H9 (cell line): ENCODE data around the gene FITM2. TPM values are rescaled to one million over a fixed set of nuclear protein-coding genes. Genes with fewer than 3 reads are reported as not detected.

Source experiments
- DNase-seq: peaks from one replicate; pipeline ENCODE4 v3.0.0-alpha.2; 2017
- H2AFZ ChIP-seq: one replicate; pipeline ENCODE4 v1.6.1; 2013; ENCODE audit warnings: mild to moderate bottlenecking, low read length, control low read depth, moderate library complexity
- H2AK5ac ChIP-seq: 2 replicates; pipeline ENCODE4 v1.6.1; 2013; ENCODE audit warnings: low read length, control low read depth, mixed read lengths; ENCODE audit not compliant: insufficient read length
- H2BK120ac ChIP-seq: one replicate; pipeline ENCODE4 v1.6.1; 2013; ENCODE audit warnings: low read depth, mild to moderate bottlenecking, low read length, control low read depth, inconsistent platforms; ENCODE audit not compliant: poor library complexity, severe bottlenecking
- H2BK12ac ChIP-seq: 2 replicates; pipeline ENCODE4 v1.6.1; 2013; ENCODE audit warnings: low read length, control low read depth, mixed read lengths, low read depth; ENCODE audit not compliant: insufficient read length
- H2BK15ac ChIP-seq: 2 replicates; pipeline ENCODE4 v1.6.1; 2013; ENCODE audit warnings: low read depth, low read length, control low read depth
- H2BK20ac ChIP-seq: one replicate; pipeline ENCODE4 v1.6.1; 2013; ENCODE audit warnings: low read depth, mild to moderate bottlenecking, low read length, control low read depth, inconsistent platforms; ENCODE audit not compliant: poor library complexity, severe bottlenecking
- H2BK5ac ChIP-seq: 2 replicates; pipeline ENCODE4 v1.6.1; 2013; ENCODE audit warnings: low read length, control low read depth, mixed read lengths; ENCODE audit not compliant: insufficient read length
- H3K14ac ChIP-seq: 2 replicates; pipeline ENCODE4 v1.6.1; 2013; ENCODE audit warnings: low read length, control low read depth; ENCODE audit not compliant: insufficient read depth
- H3K18ac ChIP-seq: 2 replicates; pipeline ENCODE4 v1.6.1; 2013; ENCODE audit warnings: low read depth, mild to moderate bottlenecking, mixed read lengths, low read length, control low read depth; ENCODE audit not compliant: insufficient read length
- H3K23ac ChIP-seq: 2 replicates; pipeline ENCODE4 v1.6.1; 2013; ENCODE audit warnings: low read length, control low read depth, mixed read lengths, low read depth; ENCODE audit not compliant: insufficient read length
- H3K23me2 ChIP-seq: 2 replicates; pipeline ENCODE4 v1.6.1; 2013; ENCODE audit warnings: low read depth, mild to moderate bottlenecking, mixed read lengths, low read length, control low read depth; ENCODE audit not compliant: insufficient read length, poor library complexity, severe bottlenecking
- H3K27ac ChIP-seq: 2 replicates; pipeline ENCODE4 v1.5.1; 2013; ENCODE audit warnings: low read length, control low read depth, mixed read lengths, low read depth; ENCODE audit not compliant: insufficient read length
- H3K27me3 ChIP-seq: 2 replicates; pipeline ENCODE4 v1.6.1; 2013; ENCODE audit warnings: low read length, control low read depth, inconsistent platforms; ENCODE audit not compliant: insufficient read depth
- H3K4ac ChIP-seq: 2 replicates; pipeline ENCODE4 v1.6.1; 2013; ENCODE audit warnings: low read depth, mild to moderate bottlenecking, control low read depth, inconsistent platforms, low read length, moderate library complexity
- H3K4me1 ChIP-seq: 2 replicates; pipeline ENCODE4 v1.6.1; 2013; ENCODE audit warnings: low read length, control low read depth, inconsistent platforms; ENCODE audit not compliant: insufficient read depth
- H3K4me2 ChIP-seq: 2 replicates; pipeline ENCODE4 v1.6.1; 2013; ENCODE audit warnings: low read length, control low read depth, mixed read lengths; ENCODE audit not compliant: insufficient read length, insufficient read depth
- H3K56ac ChIP-seq: 2 replicates; pipeline ENCODE4 v1.6.1; 2013; ENCODE audit warnings: low read depth, mild to moderate bottlenecking, mixed read lengths, low read length, control low read depth; ENCODE audit not compliant: insufficient read length
- H3K79me1 ChIP-seq: 2 replicates; pipeline ENCODE4 v1.6.1; 2013; ENCODE audit warnings: low read depth, mild to moderate bottlenecking, moderate library complexity, low read length, control low read depth, inconsistent platforms; ENCODE audit not compliant: insufficient read depth, poor library complexity, severe bottlenecking
- H3K79me2 ChIP-seq: 2 replicates; pipeline ENCODE4 v1.6.1; 2013; ENCODE audit warnings: low read length, control low read depth, inconsistent platforms; ENCODE audit not compliant: insufficient read depth
- H3K9ac ChIP-seq: 2 replicates; pipeline ENCODE4 v1.6.1; 2013; ENCODE audit warnings: low read length, control low read depth, mixed read lengths; ENCODE audit not compliant: insufficient read length; ENCODE audit errors: extremely low read depth
- H3K9me3 ChIP-seq: one replicate; pipeline ENCODE4 v1.6.1; 2013; ENCODE audit warnings: low read depth, low read length, inconsistent platforms; ENCODE audit not compliant: control insufficient read depth
- H3T11ph ChIP-seq: one replicate; pipeline ENCODE4 v1.6.1; 2013; ENCODE audit warnings: mild to moderate bottlenecking, low read length, control low read depth, inconsistent platforms
- H4K20me1 ChIP-seq: one replicate; pipeline ENCODE4 v1.6.1; 2013; ENCODE audit not compliant: control insufficient read depth, insufficient read length, insufficient read depth
- H4K5ac ChIP-seq: 2 replicates; pipeline ENCODE4 v1.6.1; 2013; ENCODE audit warnings: low read depth, mild to moderate bottlenecking, mixed read lengths, low read length, control low read depth; ENCODE audit not compliant: insufficient read length
- H4K8ac ChIP-seq: replicated peaks from 2 replicates; pipeline ENCODE4 v1.6.1; 2013; ENCODE audit warnings: low read length, control low read depth, mixed read lengths, low read depth; ENCODE audit not compliant: insufficient read length
- H4K91ac ChIP-seq: 2 replicates; pipeline ENCODE4 v1.6.1; 2013; ENCODE audit warnings: low read depth, mild to moderate bottlenecking, moderate library complexity, mixed read lengths, low read length, control low read depth; ENCODE audit not compliant: insufficient read length
- H3K27ac Mint-ChIP-seq, 3 experiments: 2 replicates in 2 of 3; 3 replicates in 1 of 3; pipeline ENCODE4 v1.8.0; 2020 to 2021; ENCODE audit warnings: mixed read lengths in 3 of 3, mild to moderate bottlenecking in 1 of 3, moderate library complexity in 1 of 3
- H3K27me3 Mint-ChIP-seq: 2 replicates; pipeline ENCODE4 v1.8.0; 2021; ENCODE audit warnings: low read depth, mild to moderate bottlenecking, moderate library complexity, mixed read lengths
- H3K36me3 Mint-ChIP-seq, 3 experiments: 2 replicates in 2 of 3; 3 replicates in 1 of 3; pipeline ENCODE4 v1.8.0; 2020 to 2021; ENCODE audit warnings: low read depth in 3 of 3, mixed read lengths in 3 of 3; ENCODE audit not compliant: insufficient read depth in 1 of 3
- H3K4me1 Mint-ChIP-seq, 2 experiments: 2 replicates each; pipeline ENCODE4 v1.8.0; 2020; ENCODE audit warnings: mixed read lengths in 2 of 2
- H3K4me3 Mint-ChIP-seq, 2 experiments: 2 replicates in 1 of 2; 3 replicates in 1 of 2; pipeline ENCODE4 v1.8.0; 2020 to 2021; ENCODE audit warnings: mild to moderate bottlenecking in 2 of 2, mixed read lengths in 2 of 2, moderate library complexity in 1 of 2
- H3K9me3 Mint-ChIP-seq, 2 experiments: 2 replicates in 1 of 2; 3 replicates in 1 of 2; pipeline ENCODE4 v1.8.0; 2020; ENCODE audit warnings: mild to moderate bottlenecking in 2 of 2, mixed read lengths in 2 of 2, moderate library complexity in 1 of 2
- WGBS: extraction: QIAGEN DNeasy Blood & Tissue Kit; methylation state at CpG from one replicate; pipeline ENCODE4 v1.1.7; 2013; ENCODE audit warnings: missing lambda C conversion rate, low lambda C conversion rate, mixed read lengths; ENCODE audit not compliant: insufficient read length; ENCODE audit errors: extremely low coverage; 5-methylcytosine and 5-hydroxymethylcytosine counted together
- total RNA-seq: library from RNA; stranded (reverse); gene quantifications from 2 replicates; pipeline ENCODE4 v1.2.1, GENCODE V29; 2021
- TF ChIP-seq, protein P1 (sequence below): fragments of 200-600 bp; sonication (generic); conservative IDR thresholded peaks from 3 replicates; pipeline ENCODE4 v1.8.0; 2021; ENCODE audit warnings: antibody characterized with exemption, mild to moderate bottlenecking

Gene FITM2
- total RNA-seq, 1 experiment from 2014 or later, result 1.7 TPM

DNA sequence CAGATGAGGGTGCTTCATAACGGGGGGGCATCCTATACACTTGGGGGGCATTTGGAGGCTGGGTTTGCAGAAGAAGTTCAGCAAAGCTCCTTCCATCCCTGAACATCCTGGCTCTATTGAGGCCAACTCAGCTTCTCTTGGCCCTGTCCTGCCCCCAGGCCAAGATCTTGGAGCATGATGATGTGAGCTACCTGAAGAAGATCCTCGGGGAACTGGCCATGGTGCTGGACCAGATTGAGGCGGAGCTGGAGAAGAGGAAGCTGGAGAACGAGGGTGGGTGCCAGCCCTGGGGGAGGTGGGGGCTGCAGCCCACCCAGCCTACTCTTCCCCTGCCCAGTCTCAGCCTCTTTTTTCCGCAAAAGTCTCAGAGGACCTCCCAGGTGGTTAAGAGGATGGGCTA lies 46.7 kb downstream of the FITM2 start:
- H3K23me2 ChIP-seq, result no peaks in the 10 kb centered on the region
- H3K14ac ChIP-seq, result no peak overlapping the region
- no peaks in the 10 kb centered on the region for H3K9me3 ChIP-seq
- no peak overlapping the region for H3K4me2 ChIP-seq
- no peak overlapping the region for H2BK120ac ChIP-seq
- TF ChIP-seq, protein P1, sequence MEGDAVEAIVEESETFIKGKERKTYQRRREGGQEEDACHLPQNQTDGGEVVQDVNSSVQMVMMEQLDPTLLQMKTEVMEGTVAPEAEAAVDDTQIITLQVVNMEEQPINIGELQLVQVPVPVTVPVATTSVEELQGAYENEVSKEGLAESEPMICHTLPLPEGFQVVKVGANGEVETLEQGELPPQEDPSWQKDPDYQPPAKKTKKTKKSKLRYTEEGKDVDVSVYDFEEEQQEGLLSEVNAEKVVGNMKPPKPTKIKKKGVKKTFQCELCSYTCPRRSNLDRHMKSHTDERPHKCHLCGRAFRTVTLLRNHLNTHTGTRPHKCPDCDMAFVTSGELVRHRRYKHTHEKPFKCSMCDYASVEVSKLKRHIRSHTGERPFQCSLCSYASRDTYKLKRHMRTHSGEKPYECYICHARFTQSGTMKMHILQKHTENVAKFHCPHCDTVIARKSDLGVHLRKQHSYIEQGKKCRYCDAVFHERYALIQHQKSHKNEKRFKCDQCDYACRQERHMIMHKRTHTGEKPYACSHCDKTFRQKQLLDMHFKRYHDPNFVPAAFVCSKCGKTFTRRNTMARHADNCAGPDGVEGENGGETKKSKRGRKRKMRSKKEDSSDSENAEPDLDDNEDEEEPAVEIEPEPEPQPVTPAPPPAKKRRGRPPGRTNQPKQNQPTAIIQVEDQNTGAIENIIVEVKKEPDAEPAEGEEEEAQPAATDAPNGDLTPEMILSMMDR, result no peak
- H3K4ac ChIP-seq, result no peak overlapping the region
- H3K27ac ChIP-seq, result no peak overlapping the region
- H3K9ac ChIP-seq, result no peak overlapping the region
- H3K18ac ChIP-seq, result no peak overlapping the region
- no peak overlapping the region for H4K5ac ChIP-seq
- Mint-ChIP-seq H3K27ac (no peak overlapping the region), H3K36me3 (peaks cover 2 to 4% (median 2%) of the 10 kb centered on the region in 3 experiments; a peak in 3 of 7 replicates), H3K4me1 (no peaks in the 10 kb centered on the region), H3K4me3 (no peak overlapping the region), H3K27me3 (peaks cover 1% of the 10 kb centered on the region), H3K9me3 (peaks cover 2% of the 10 kb centered on the region in 2 experiments; a peak in 3 of 5 replicates)
- H3K27me3 ChIP-seq, result no peaks in the 10 kb centered on the region
- H4K8ac ChIP-seq, result no peak overlapping the region
- H3K79me1 ChIP-seq, result no peaks in the 10 kb centered on the region
- no peak overlapping the region for H4K91ac ChIP-seq
- H3K4me1 ChIP-seq, result no peaks in the 10 kb centered on the region
- WGBS, result no CpG with 5 or more reads among the region's 5 CpGs
- H2BK20ac ChIP-seq, result no peak overlapping the region
- H2AK5ac ChIP-seq, result no peak overlapping the region
- no peak overlapping the region for H3T11ph ChIP-seq
- no peaks in the 10 kb centered on the region for H3K79me2 ChIP-seq
- no peaks in the 10 kb centered on the region for H4K20me1 ChIP-seq
- no peak overlapping the region for H2BK5ac ChIP-seq
- DNase-seq, result no peak
- no peak overlapping the region for H2AFZ ChIP-seq
- no peak overlapping the region for H2BK12ac ChIP-seq
- no peak overlapping the region for H2BK15ac ChIP-seq
- H3K23ac ChIP-seq, result no peak overlapping the region
- no peak overlapping the region for H3K56ac ChIP-seq
